M059J (cell line): ENCODE data around the gene PTPRN2. TPM values are rescaled to one million over a fixed set of nuclear protein-coding genes. Genes with fewer than 3 reads are reported as not detected.

Experiments
- DNase-seq: peaks from one replicate; pipeline ENCODE4 v3.0.0-alpha.2; 2012; ENCODE audit warnings: low read depth
- total RNA-seq: library from RNA; depleted of rRNA; stranded (reverse); fragments of >200 nt; shearing (Covaris generic); gene quantifications from 2 replicates; pipeline ENCODE4 v1.2.3, GENCODE V29; 2014

Gene PTPRN2
- total RNA-seq, 1 experiment from 2014 or later, result 2.3 TPM

DNA sequence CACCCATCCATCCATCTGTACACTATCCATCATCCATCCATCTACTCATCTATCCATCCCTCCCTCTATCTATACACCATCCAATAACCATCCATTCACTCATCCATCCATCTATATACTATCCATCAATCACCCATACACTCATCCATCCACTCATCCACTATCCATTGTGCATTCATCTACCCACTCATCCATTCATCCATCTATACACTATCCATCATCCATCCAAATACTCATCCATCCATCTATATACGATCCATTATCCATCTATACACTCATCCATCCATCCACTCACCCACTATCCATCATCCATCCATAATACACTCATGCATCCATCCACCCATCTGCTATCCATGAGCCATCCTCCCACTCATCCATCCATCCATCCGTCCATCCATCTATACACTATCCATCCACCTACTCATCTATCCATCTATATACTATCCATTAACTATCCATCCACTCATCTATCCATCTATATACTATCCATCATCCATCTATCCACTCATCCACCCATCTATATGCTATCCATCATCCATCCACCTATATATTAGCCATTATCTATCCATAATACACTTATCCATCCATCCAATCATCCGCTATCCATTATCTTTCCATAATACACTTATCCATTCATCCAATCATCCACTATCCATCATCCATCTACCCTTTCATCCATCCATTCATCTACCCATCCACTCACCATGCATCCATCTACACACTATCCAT is 765.5 kb downstream of the PTPRN2 start:
- no peak for DNase-seq

DNA sequence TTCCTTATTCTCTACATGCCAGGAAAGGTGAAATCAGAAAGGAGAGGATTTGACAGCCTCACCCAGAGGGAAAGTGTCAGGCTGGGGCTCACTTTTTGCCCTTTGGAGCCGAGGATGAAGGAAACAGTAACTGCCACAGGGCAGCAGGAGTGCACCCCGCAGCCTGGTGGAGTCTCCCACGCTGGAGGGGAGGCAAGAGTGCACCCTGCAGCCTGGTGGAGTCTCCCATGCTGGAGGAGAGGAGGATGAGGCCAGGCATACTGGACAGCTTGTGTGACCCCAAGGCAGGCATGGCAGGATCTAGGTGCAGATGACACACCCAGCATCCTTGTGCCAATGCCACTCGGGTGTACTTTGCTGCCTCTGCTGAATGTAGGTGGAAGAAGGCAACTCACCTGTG is 766.8 kb downstream of the PTPRN2 start:
- no peak for DNase-seq

DNA sequence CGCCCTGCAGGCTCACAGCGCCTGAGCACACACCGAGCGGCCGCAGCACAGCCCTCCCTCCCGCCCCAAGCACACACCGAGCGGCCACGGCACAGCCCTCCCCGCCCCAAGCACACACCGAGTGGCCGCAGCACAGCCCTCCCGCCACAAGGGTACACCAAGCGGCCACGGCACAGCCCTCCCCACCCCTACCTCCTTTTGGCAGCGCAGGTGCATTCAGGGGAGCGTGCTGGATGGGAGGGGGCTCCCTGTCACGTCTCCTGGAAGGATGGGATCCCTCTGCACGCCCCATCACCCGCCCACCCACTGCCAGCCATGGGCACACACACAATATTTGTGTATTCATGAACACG is 768.2 kb downstream of the PTPRN2 start:
- no peak for DNase-seq

DNA sequence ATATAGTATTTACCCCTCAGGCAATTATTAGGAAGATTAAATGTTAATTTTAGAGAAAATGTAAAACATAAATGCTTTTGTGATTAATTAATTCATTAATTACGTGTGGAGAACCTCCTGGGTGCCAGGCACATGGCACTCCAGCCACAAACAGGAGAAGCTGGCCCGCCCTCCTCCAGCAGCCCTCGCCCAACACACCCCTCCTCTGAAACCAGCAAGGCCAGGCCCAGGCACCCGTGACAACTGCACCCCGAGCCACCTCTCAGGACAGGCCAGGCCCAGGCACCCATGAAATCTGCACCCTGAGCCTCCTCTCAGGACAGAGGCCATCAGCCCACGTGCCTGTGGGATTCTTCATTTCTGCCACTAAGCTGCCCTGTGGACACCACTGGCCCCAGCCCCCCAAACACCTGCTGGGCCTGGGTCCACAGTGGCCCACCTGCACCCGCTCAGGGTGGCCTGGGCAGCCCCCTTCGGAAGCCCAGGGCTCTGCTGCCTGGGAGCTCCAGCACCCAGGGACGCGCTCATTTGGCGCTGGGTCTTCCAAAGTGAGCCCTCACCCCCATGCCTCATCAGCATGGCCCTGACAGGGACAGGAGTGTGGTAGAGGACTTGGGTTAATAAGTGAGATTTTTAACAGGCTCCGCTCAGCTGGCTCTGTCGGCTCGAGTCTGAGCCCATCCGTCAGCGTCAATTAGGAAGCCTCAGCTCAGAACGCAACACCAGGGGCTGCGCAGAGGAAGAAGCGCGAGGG is 768.7 kb downstream of the PTPRN2 start:
- DNase-seq, result no peak

- DNase-seq, result no peak
These were observed 769.5 kb downstream of the PTPRN2 start for GRCh38 chr7:157817944-157818700.

- DNase-seq, result no peak
These were observed 770.2 kb downstream of the PTPRN2 start for GRCh38 chr7:157817433-157817832.

DNA sequence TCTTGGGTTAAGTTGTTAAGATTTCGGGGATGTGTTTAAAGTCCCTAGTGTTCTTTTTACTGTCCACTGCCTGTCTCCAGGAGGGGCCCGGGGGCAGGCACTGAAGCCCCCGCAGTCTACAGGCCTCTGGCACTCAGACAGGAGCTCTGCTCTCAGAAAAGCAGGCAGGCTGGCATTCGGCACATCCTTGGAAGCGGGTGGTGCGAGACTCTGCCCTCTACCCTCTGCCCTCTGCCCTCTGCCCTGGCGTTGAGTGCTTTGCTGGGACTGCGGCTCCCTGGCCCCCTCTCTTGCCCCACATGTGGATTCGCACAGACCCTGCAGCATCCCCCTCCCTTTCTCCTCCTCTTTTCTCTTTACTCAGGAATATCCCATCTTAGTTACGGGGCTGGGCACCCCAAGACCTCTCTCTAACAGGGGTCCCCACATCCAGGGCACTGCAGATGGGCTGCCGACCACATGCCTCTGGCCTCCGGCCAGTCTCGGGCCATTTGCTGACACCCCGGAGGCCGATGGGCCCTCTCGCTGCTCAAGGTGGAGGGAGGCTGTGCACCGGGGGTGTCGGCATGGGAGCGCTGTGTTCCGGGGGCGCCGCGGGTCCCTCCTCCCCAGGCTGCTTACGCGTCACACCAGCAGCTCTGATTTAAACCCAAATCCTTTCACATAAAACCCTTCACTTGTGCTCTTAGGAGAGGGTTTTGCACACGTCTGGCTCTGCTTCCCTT is 770.9 kb downstream of the PTPRN2 start:
- no peak for DNase-seq

DNA sequence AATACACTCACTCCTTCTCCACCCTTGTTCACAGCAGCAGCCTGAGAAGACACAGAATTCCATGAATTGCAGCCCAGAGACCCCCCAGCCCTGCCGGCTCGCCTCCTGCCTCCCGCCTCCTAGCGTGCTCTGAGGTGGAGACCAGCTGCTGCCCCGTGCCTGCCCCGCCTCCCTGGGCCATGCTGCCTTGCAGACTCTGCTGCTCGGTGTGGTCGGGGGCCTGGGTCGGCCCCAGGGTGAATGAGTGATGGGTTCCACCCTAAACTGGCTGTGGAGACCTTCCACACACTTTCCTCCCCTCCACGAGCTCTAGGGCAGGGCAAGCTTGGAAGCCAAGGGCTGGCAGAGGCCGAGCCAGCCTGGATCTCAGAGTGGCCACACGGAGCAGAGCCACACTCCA is 771.5 kb downstream of the PTPRN2 start:
- DNase-seq, result no peak

GRCh38 chr7:157815706-157816022 is 772.0 kb downstream of the PTPRN2 start:
- no peak for DNase-seq

DNA sequence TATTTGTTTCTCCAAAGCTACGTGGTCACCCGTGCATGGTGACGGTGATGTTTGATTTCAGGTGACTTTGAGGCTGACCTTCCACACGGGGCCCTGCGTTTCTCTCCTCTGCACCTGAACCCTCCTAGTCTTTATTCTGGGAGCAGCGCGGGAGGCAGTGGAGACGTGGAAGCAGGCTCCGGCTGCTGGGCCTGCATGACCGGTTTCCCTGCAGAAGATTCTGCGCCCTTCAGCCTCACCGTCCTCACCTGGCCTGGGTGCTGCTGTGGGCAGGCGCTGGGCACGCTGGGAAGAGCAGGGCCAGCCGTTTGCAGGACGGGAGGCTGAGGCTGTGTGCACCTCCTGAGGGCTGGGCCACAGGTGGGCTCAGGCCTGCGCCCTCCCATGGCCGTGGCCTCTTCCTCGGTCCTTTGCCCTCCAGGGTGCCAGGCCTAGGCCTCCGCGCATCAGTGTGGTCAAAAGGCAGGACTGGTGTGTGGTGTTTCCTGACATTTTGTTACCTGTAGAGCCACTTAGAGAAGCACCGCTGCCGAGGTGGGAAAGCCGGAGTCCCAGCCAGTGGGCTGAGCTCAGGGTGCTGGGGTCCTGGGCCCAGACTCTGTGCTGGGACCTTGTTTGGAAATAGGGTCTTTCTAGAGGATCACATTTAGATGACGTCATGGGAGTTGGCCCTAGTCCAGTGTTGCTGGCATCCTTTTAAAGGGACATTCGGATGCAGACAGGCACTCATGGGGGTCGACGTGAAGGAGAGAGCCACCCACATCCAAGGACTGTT is 772.5 kb downstream of the PTPRN2 start:
- DNase-seq, result no peak

DNA sequence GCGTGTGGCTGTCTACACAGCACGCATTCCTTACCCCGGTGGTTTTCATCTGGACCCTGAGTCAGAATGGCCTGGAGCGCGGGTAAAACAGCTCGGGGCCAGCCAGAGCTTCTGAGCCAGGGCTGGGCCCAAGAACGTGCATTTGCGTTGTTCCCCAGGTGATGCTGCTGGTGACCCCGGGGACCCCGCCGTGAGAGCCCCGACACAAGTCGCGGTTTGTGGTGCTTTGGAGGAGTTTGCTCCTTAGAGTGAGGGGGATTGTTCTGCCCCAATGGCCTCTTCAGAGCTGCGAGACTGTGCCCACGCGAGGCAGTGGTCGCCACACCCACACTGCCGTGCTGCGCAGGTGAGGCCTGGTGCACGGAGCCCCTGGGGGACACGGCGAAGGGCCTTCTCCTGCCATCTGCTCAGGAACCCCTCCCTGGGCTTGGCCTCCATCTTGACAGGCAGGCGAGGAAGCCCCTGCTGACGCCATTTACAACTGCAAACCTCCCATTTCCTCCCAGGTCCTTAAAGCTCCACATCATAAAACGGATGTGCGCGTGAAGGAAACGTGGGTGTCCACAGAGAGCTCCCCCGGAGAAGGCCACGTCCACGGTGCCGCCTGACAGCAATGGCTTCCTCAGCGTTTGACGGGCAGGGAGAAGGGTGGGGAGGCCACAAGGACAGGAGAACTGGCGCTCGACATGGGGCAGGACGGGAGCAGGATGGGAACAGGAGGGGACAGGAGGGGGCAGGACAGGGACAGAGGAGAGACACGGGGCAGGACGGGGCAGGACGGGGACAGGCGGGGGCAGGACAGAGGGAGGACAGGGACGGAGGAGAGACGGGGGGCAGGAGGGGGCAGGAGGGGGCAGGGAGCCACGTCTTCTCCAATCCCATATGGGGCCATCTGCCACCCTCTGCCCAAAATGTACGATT is 773.6 kb downstream of the PTPRN2 start:
- DNase-seq, result no peak

GRCh38 chr7:157813053-157813452 is 774.6 kb downstream of the PTPRN2 start:
- no peak for DNase-seq

GRCh38 chr7:157811946-157812345 is 775.7 kb downstream of the PTPRN2 start:
- DNase-seq, result no peak

- no peak for DNase-seq
These were observed 777.5 kb downstream of the PTPRN2 start for GRCh38 chr7:157809863-157810851.

DNA sequence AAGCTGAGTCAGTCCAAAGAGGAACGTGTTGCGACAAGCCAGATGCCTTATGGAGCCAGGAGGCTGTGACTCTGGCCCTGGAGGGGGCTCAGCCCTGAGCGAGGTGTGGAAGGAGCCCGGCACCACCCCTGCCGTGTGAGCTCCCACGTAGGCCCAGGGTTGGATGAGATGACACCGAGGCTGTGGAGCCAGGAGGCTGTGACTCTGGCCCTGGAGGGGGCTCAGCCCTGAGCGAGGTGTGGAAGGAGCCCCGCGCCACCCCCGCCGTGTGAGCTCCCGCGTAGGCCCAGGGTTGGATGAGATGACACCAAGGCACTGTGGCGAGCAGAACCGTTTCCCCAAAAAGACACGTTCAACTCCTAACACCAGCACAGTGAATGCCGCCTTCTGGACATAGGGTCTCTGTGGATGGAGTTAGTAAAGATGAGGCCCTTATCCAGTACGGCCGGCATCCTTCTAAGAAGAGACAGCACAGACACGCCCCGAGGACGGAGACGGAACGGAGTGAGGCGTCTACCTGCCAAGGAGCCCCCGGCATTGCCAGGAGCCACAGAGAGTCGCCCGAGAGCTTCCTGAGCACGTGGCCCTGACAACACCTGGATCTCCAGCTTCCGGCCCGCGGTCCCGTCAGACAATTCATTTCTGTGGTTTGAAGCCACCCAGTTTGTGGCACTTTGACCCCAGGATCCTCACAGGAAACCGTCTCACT is 778.3 kb downstream of the PTPRN2 start:
- no peak for DNase-seq

DNA sequence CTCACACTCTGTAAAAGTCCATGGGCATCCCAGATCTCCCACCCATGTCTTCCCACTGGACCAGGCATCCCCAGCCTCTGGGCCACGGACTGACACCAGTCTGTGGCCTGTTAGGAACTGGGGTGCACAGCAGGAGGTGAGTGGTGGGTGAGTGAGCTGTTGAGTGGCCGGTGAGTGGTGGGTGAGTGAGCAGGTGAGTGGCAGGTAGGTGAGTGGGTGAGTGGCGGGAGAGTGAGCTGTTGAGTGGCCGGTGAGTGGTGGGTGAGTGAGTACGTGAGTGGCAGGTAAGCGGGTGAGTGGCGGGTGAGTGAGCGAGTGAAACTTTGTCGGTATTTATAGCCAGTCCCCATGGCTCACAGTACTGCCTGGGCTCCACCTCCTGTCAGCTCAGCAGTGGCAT is 779.6 kb downstream of the PTPRN2 start:
- DNase-seq, result no peak

DNA sequence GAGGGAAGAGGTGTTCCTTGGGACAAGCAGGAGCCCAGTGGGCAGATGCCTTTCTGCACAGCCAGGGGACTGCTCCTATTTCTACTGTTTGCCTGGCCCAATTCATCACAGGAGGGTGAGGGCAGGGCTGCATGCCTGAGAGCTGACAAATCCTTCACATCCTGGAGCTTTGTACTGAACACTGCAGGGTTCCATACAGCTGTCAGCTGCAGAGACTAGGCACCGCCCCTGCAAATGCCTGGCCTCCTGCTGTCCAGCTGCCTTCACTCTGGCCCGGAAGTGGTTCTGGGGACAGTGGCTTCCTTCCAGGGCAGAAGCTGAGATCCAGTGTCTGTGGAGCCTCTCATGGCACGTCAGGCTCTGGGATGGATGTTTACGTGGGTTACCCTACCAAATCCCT is 780.1 kb downstream of the PTPRN2 start:
- DNase-seq, result peak; percentile 33

- no peak for DNase-seq
These were observed 780.9 kb downstream of the PTPRN2 start for GRCh38 chr7:157806711-157807110.
